ENCODE data around the gene SERP2.

SERP2 gene

GRCh38 chr13:44400736-44401135, 27.1 kb downstream of the SERP2 start:
- Histone ChIP-seq H3K27me3 (peaks cover 0 to 6% (median 0%) of the 10 kb centered on the region in 11 experiments; a peak in 2 of 22 replicates), H3K4me2 (no peak overlapping the region), H3K36me3 (no peaks in the 10 kb centered on the region), H3K4me1 (peaks cover 0 to 11% (median 2%) of the 10 kb centered on the region in 10 experiments; a peak in 5 of 20 replicates), H3K4me3 (no peak overlapping the region), H3K9me3 (replicated peaks in 1 of 11) (no peaks in the 10 kb centered on the region), H4K20me1 (no peaks in the 10 kb centered on the region), H3K27ac (no peak overlapping the region), H3K9ac (no peak overlapping the region)
- TF ChIP-seq Cebpa-rat (IDR thresholded peaks at IDR 0.05): no peak

- H3K9ac ChIP-seq: no peak overlapping the region
- no peak overlapping the region for H3K27ac ChIP-seq
- no peak overlapping the region for H3K4me2 ChIP-seq
- H3K4me1 ChIP-seq: peaks cover 0 to 15% (median 2%) of the 10 kb centered on the region in 10 experiments; a peak in 5 of 20 replicates
- peaks cover 0 to 6% (median 0%) of the 10 kb centered on the region in 11 experiments; a peak in 2 of 22 replicates for H3K27me3 ChIP-seq
- no peaks in the 10 kb centered on the region for H3K9me3 ChIP-seq (replicated peaks in 1 of 11)
- TF ChIP-seq Cebpa-rat (IDR thresholded peaks at IDR 0.05): no peak
- H4K20me1 ChIP-seq: no peaks in the 10 kb centered on the region
- no peak overlapping the region for H3K4me3 ChIP-seq
- no peaks in the 10 kb centered on the region for H3K36me3 ChIP-seq
Observed at GRCh38 chr13:44401577-44401976, 28.0 kb downstream of the SERP2 start.

- Histone ChIP-seq H3K9me3 (replicated peaks in 1 of 11) (peaks cover 0 to 5% (median 0%) of the 10 kb centered on the region in 11 experiments; a peak in 1 of 22 replicates), H3K27me3 (peaks cover 0 to 6% (median 0%) of the 10 kb centered on the region in 11 experiments; a peak in 2 of 22 replicates), H3K4me2 (no peak overlapping the region; a peak in 2 of 22 replicates), H3K36me3 (no peaks in the 10 kb centered on the region), H3K27ac (no peak overlapping the region), H4K20me1 (no peaks in the 10 kb centered on the region), H3K4me1 (peaks cover 0 to 15% (median 2%) of the 10 kb centered on the region in 10 experiments; a peak in 5 of 20 replicates), H3K4me3 (no peak overlapping the region), H3K9ac (no peak overlapping the region)
- TF ChIP-seq Cebpa-rat (IDR thresholded peaks at IDR 0.05): no peak
Observed at GRCh38 chr13:44402899-44403445, 29.3 kb downstream of the SERP2 start.

GRCh38 chr13:44403461-44404056, 29.9 kb downstream of the SERP2 start:
- no peak for TF ChIP-seq Cebpa-rat (IDR thresholded peaks at IDR 0.05)
- H3K4me2 ChIP-seq: peak overlapping the region in 5 of 11 experiments; percentile 5 to 39 (median 28); a peak in 7 of 22 replicates
- no peak overlapping the region for H3K9ac ChIP-seq
- no peak overlapping the region for H3K4me3 ChIP-seq
- no peaks in the 10 kb centered on the region for H3K36me3 ChIP-seq
- peaks cover 0 to 15% (median 5%) of the 10 kb centered on the region in 10 experiments; a peak in 5 of 20 replicates for H3K4me1 ChIP-seq
- H3K9me3 ChIP-seq (replicated peaks in 1 of 11): peaks cover 0 to 9% (median 0%) of the 10 kb centered on the region in 11 experiments; a peak in 2 of 22 replicates
- H3K27me3 ChIP-seq: peaks cover 0 to 6% (median 0%) of the 10 kb centered on the region in 11 experiments; a peak in 2 of 22 replicates
- no peaks in the 10 kb centered on the region for H4K20me1 ChIP-seq
- H3K27ac ChIP-seq: no peak overlapping the region

GRCh38 chr13:44404261-44405132, 30.9 kb downstream of the SERP2 start:
- Histone ChIP-seq H4K20me1 (no peaks in the 10 kb centered on the region), H3K4me3 (no peak overlapping the region), H3K9ac (no peak overlapping the region), H3K4me2 (peak overlapping the region in 5 of 11 experiments; percentile 17 to 39 (median 28); a peak in 5 of 22 replicates), H3K36me3 (no peaks in the 10 kb centered on the region), H3K27me3 (peaks cover 0 to 6% (median 0%) of the 10 kb centered on the region in 11 experiments; a peak in 2 of 22 replicates), H3K4me1 (peaks cover 0 to 16% (median 7%) of the 10 kb centered on the region in 10 experiments; a peak in 8 of 20 replicates), H3K27ac (no peak overlapping the region), H3K9me3 (replicated peaks in 1 of 11) (peaks cover 0 to 9% (median 0%) of the 10 kb centered on the region in 11 experiments; a peak in 2 of 22 replicates)
- TF ChIP-seq Cebpa-rat (IDR thresholded peaks at IDR 0.05): no peak

GRCh38 chr13:44406617-44407016, 33.0 kb downstream of the SERP2 start:
- peaks cover 3 to 33% (median 20%) of the 10 kb centered on the region in 10 experiments; a peak in 17 of 20 replicates for H3K4me1 ChIP-seq
- no peak overlapping the region for H3K4me2 ChIP-seq
- H3K27me3 ChIP-seq: peaks cover 0 to 6% (median 0%) of the 10 kb centered on the region in 11 experiments; a peak in 2 of 22 replicates
- no peak for TF ChIP-seq Cebpa-rat (IDR thresholded peaks at IDR 0.05)
- H3K36me3 ChIP-seq: no peaks in the 10 kb centered on the region
- H3K27ac ChIP-seq: no peak overlapping the region
- peaks cover 0 to 9% (median 0%) of the 10 kb centered on the region in 11 experiments; a peak in 2 of 22 replicates for H3K9me3 ChIP-seq (replicated peaks in 1 of 11)
- no peak overlapping the region for H3K9ac ChIP-seq
- no peak overlapping the region for H3K4me3 ChIP-seq
- no peaks in the 10 kb centered on the region for H4K20me1 ChIP-seq

- Histone ChIP-seq H3K4me3 (no peak overlapping the region), H3K9ac (no peak overlapping the region), H4K20me1 (no peaks in the 10 kb centered on the region), H3K4me2 (no peak overlapping the region), H3K4me1 (peaks cover 7 to 33% (median 23%) of the 10 kb centered on the region in 10 experiments), H3K9me3 (replicated peaks in 1 of 11) (peaks cover 0 to 9% (median 0%) of the 10 kb centered on the region in 11 experiments; a peak in 2 of 22 replicates), H3K27me3 (peaks cover 0 to 6% (median 0%) of the 10 kb centered on the region in 11 experiments; a peak in 2 of 22 replicates), H3K36me3 (no peaks in the 10 kb centered on the region), H3K27ac (no peak overlapping the region)
- no peak for TF ChIP-seq Cebpa-rat (IDR thresholded peaks at IDR 0.05)
Observed at GRCh38 chr13:44407379-44407778, 33.8 kb downstream of the SERP2 start.

- H3K9me3 ChIP-seq (replicated peaks in 1 of 11): peaks cover 0 to 9% (median 0%) of the 10 kb centered on the region in 11 experiments; a peak in 2 of 22 replicates
- peaks cover 0 to 6% (median 0%) of the 10 kb centered on the region in 11 experiments; a peak in 2 of 22 replicates for H3K27me3 ChIP-seq
- H3K4me2 ChIP-seq: no peak overlapping the region
- H3K9ac ChIP-seq: no peak overlapping the region
- no peaks in the 10 kb centered on the region for H4K20me1 ChIP-seq
- no peak overlapping the region for H3K4me3 ChIP-seq
- no peak overlapping the region for H3K27ac ChIP-seq
- no peak for TF ChIP-seq Cebpa-rat (IDR thresholded peaks at IDR 0.05)
- H3K36me3 ChIP-seq: no peaks in the 10 kb centered on the region
- peaks cover 12 to 35% (median 27%) of the 10 kb centered on the region in 10 experiments for H3K4me1 ChIP-seq
Observed at GRCh38 chr13:44407891-44408290, 34.3 kb downstream of the SERP2 start.

Measured in BLaER1 treated with 17β-estradiol and CSF1 and Interleukin-3, amounts not matched to agents 10 nM and 100 nM (cell line).